GM12878 (cell line): ENCODE measurements around the gene CDON. TPM values are rescaled to one million over a fixed set of nuclear protein-coding genes. Genes with fewer than 3 reads are reported as not detected.

Source experiments
- ATAC-seq: fragments of 200-7000 bp; cut with Tn5 transposase; 3 replicates; pipeline ENCODE4 v1.9.1; 2020; ENCODE audit warnings: mild to moderate bottlenecking, moderate library complexity
- BruUV-seq: library from RNA; stranded (reverse); fragments of 400-500 nt; replicated peaks from 2 replicates; lab custom pipeline; 2021; lab: Mats Ljungman, UMichigan
- CTCF ChIA-PET: fragments of 300-600 bp; sonication (Branson Sonifier 250); formaldehyde crosslinking; extraction: SDS; loops from one replicate; lab custom pipeline; 2021; ENCODE audit warnings: inconsistent platforms; lab: Yijun Ruan, JAX
- POLR2A ChIA-PET: fragments of 350-600 bp; formaldehyde crosslinking; extraction: SDS; loops from one replicate; lab custom pipeline; 2021; ENCODE audit warnings: inconsistent platforms; lab: Charles Lee
- RAD21 ChIA-PET: fragments of 300-600 bp; sonication (Branson Sonifier 250); formaldehyde crosslinking; loops from one replicate; lab custom pipeline; 2023; ENCODE audit warnings: antibody characterized with exemption; ENCODE audit not compliant: unreplicated experiment; lab: Charles Lee
- SMC1A ChIA-PET: fragments of 300-600 bp; sonication (Branson Sonifier 250); formaldehyde crosslinking; loops from one replicate; lab custom pipeline; 2023; ENCODE audit not compliant: unreplicated experiment, uncharacterized antibody; lab: Charles Lee
- DNase-seq: peaks from one replicate; pipeline ENCODE4 v3.0.0-alpha.2; 2011; ENCODE audit warnings: low read depth, low spot score
- FAIRE-seq: peaks from 3 replicates; lab custom pipeline; 2011; peaks lifted over from hg19 to GRCh38; lab: Jason Lieb, UNC
- H2AFZ ChIP-seq: 2 replicates; pipeline ENCODE4 v1.6.0; 2011; ENCODE audit warnings: low read depth, low read length, control low read depth; ENCODE audit not compliant: control insufficient read depth
- H3K27ac ChIP-seq: 2 replicates; pipeline ENCODE4 v1.5.1; 2011; ENCODE audit warnings: control low read depth; ENCODE audit not compliant: control insufficient read depth, insufficient read depth
- H3K27me3 ChIP-seq, 2 experiments: replicated peaks in 1 of 2; 2 replicates each; pipeline versions ENCODE4 v1.6.0 to v1.6.1; 2011; ENCODE audit warnings: low read length in 1 of 2; ENCODE audit not compliant: control insufficient read depth in 2 of 2, insufficient read depth in 2 of 2
- H3K36me3 ChIP-seq, 2 experiments: 2 replicates each; pipeline ENCODE4 v1.5.1; 2011; ENCODE audit warnings: low read length in 1 of 2; ENCODE audit not compliant: control insufficient read depth in 2 of 2, insufficient read depth in 2 of 2
- H3K4me1 ChIP-seq: 2 replicates; pipeline ENCODE4 v1.6.1; 2011; ENCODE audit warnings: mild to moderate bottlenecking, low read length, moderate library complexity, mixed read lengths; ENCODE audit not compliant: control insufficient read depth, insufficient read depth
- H3K4me2 ChIP-seq: 2 replicates; pipeline ENCODE4 v1.6.0; 2011; ENCODE audit warnings: control low read depth; ENCODE audit not compliant: control insufficient read depth, insufficient read depth
- H3K4me3 ChIP-seq: fragments of 200-600 bp; sonication (generic); 2 replicates; pipeline ENCODE4 v1.5.1; 2016
- H3K79me2 ChIP-seq: 2 replicates; pipeline ENCODE4 v1.6.0; 2011; ENCODE audit warnings: low read length; ENCODE audit not compliant: control insufficient read depth, insufficient read depth
- H3K9ac ChIP-seq: 2 replicates; pipeline ENCODE4 v1.8.0; 2011; ENCODE audit warnings: low read length, control low read depth, mixed read lengths; ENCODE audit not compliant: control insufficient read depth, insufficient read depth
- H3K9me3 ChIP-seq: replicated peaks from 3 replicates; pipeline ENCODE4 v1.5.1; 2011; ENCODE audit warnings: mild to moderate bottlenecking, low read length; ENCODE audit not compliant: control insufficient read depth, insufficient read depth
- H4K20me1 ChIP-seq: 2 replicates; pipeline ENCODE4 v1.6.0; 2011; ENCODE audit not compliant: control insufficient read depth, insufficient read depth
- ATF3 ChIP-seq: IDR thresholded peaks from 2 replicates; pipeline ENCODE4 v1.6.1; 2011; ENCODE audit warnings: low read depth, mild to moderate bottlenecking, low read length, moderate library complexity, borderline replicate concordance; ENCODE audit errors: extremely low read depth
- ATF7 ChIP-seq: fragments of 450-650 bp; IDR thresholded peaks from 2 replicates; pipeline ENCODE4 v1.6.1; 2016; ENCODE audit warnings: low read depth, mild to moderate bottlenecking
- BRCA1 ChIP-seq: IDR thresholded peaks from 2 replicates; pipeline ENCODE4 v1.6.1; 2011; ENCODE audit warnings: low read depth, low read length, improper control_type of control experiment
- CBX5 ChIP-seq: sonication (generic); IDR thresholded peaks from 2 replicates; pipeline ENCODE4 v1.6.1; 2016; ENCODE audit warnings: low read depth, moderate library complexity, mild to moderate bottlenecking, inconsistent platforms
- CHD1 ChIP-seq: IDR thresholded peaks from 2 replicates; pipeline ENCODE4 v1.6.1; 2012; ENCODE audit warnings: low read depth, low read length, improper control_type of control experiment
- EZH2 ChIP-seq: IDR thresholded peaks from 2 replicates; pipeline ENCODE4 v1.6.1; 2012; ENCODE audit warnings: low read depth, mild to moderate bottlenecking, control low read depth, inconsistent platforms, low read length, borderline replicate concordance; ENCODE audit not compliant: control insufficient read depth
- HDAC6 ChIP-seq: fragments of 200-600 bp; sonication (generic); IDR thresholded peaks from one replicate; pipeline ENCODE4 v1.8.0; 2017; ENCODE audit warnings: antibody characterized with exemption; ENCODE audit not compliant: unreplicated experiment
- LARP7 ChIP-seq: fragments of 450-650 bp; IDR thresholded peaks from 2 replicates; pipeline ENCODE4 v1.6.1; 2017; ENCODE audit warnings: mild to moderate bottlenecking
- MTA2 ChIP-seq: fragments of 450-650 bp; IDR thresholded peaks from 2 replicates; pipeline ENCODE4 v1.6.1; 2016; ENCODE audit warnings: low read depth, mild to moderate bottlenecking, moderate library complexity
- NBN ChIP-seq: fragments of 450-650 bp; IDR thresholded peaks from 2 replicates; pipeline ENCODE4 v1.6.1; 2016
- RCOR1 ChIP-seq: conservative IDR thresholded peaks from 2 replicates; pipeline ENCODE4 v1.6.1; 2012; ENCODE audit warnings: low read depth, low read length, improper control_type of control experiment
- SMARCA5 ChIP-seq: fragments of 450-650 bp; IDR thresholded peaks from 2 replicates; pipeline ENCODE4 v1.6.1; 2017; ENCODE audit warnings: mild to moderate bottlenecking
- SREBF1 ChIP-seq: IDR thresholded peaks from 2 replicates; pipeline ENCODE4 v1.6.1; 2012; ENCODE audit warnings: mild to moderate bottlenecking, low read length
- SRF ChIP-seq, 2 experiments: IDR thresholded peaks; 2 replicates each; pipeline ENCODE4 v1.6.1; 2011; ENCODE audit warnings: low read depth in 2 of 2, low read length in 2 of 2, mild to moderate bottlenecking in 1 of 2, moderate library complexity in 1 of 2
- SUZ12 ChIP-seq: fragments of 200-600 bp; sonication (generic); IDR thresholded peaks from one replicate; pipeline ENCODE4 v1.6.1; 2018; ENCODE audit warnings: antibody characterized with exemption, mild to moderate bottlenecking; ENCODE audit not compliant: unreplicated experiment
- TCF7 ChIP-seq: IDR thresholded peaks from 2 replicates; pipeline ENCODE4 v1.6.1; 2014; ENCODE audit warnings: antibody characterized with exemption, borderline replicate concordance
- WRNIP1 ChIP-seq: IDR thresholded peaks from 2 replicates; pipeline ENCODE4 v1.6.1; 2011; ENCODE audit warnings: low read depth, low read length, improper control_type of control experiment, borderline replicate concordance
- YBX1 ChIP-seq: fragments of 450-650 bp; IDR thresholded peaks from 2 replicates; pipeline ENCODE4 v1.6.1; 2016; ENCODE audit warnings: antibody characterized with exemption
- WGBS: methylation state at CpG from one replicate; pipeline ENCODE4 v1.1.6; 2016; ENCODE audit warnings: low lambda C conversion rate; ENCODE audit not compliant: insufficient replicate concordance, insufficient coverage; ENCODE audit errors: missing lambda C conversion rate; 5-methylcytosine and 5-hydroxymethylcytosine counted together
- in situ Hi-C: fragments of 300-500 bp; cut with MboI; formaldehyde crosslinking; loops from 9 replicates; pipeline ENCODE4 v1.14.3; 2018; ENCODE audit warnings: mixed read lengths
- intact Hi-C: fragments of 100-400 bp; cut with micrococcal nuclease; formaldehyde crosslinking; loops from one replicate; pipeline ENCODE4 v1.14.2; 2022; ENCODE audit not compliant: unreplicated experiment
- polyA plus RNA-seq, 11 experiments: library from polyadenylated mRNA; depleted of rRNA in 4 of 11; unstranded in 6 of 11; stranded (reverse) in 5 of 11; fragments of >200 nt; fragmentation: Nextera tagmentation in 4 of 11; fragmentation: Illumina TruSeq in 1 of 11; extraction: Ambion mirVana in 4 of 11; extraction: Trizol in 1 of 11; gene quantifications; 1 replicate in 1 of 11; 2 replicates in 10 of 11; pipeline versions ENCODE4 v1.2.1 to v1.2.3, GENCODE V29; 2011 to 2016; ENCODE audit warnings: inconsistent platforms in 2 of 11, missing spikeins in 2 of 11, low read depth in 1 of 11
- total RNA-seq, 4 experiments: library from RNA; depleted of rRNA in 3 of 4; stranded (reverse); fragments of >200 nt in 3 of 4; fragmentation: Illumina TruSeq in 1 of 4; extraction: Trizol in 1 of 4; gene quantifications; 2 replicates each; pipeline versions ENCODE4 v1.2.1 to v1.2.3, GENCODE V29; 2013 to 2021
- TF ChIP-seq, protein P1 (sequence below): fragments of 450-650 bp; IDR thresholded peaks from 2 replicates; pipeline ENCODE4 v1.6.1; 2016; ENCODE audit warnings: mild to moderate bottlenecking, moderate library complexity, borderline replicate concordance

The CDON gene
- total and polyA plus RNA-seq, 10 of the 15 experiments (the other 5 are each of a cell fraction or from before 2014, with no cell fraction given), result 0.07 to 4.2 (median 0.36) TPM

DNA sequence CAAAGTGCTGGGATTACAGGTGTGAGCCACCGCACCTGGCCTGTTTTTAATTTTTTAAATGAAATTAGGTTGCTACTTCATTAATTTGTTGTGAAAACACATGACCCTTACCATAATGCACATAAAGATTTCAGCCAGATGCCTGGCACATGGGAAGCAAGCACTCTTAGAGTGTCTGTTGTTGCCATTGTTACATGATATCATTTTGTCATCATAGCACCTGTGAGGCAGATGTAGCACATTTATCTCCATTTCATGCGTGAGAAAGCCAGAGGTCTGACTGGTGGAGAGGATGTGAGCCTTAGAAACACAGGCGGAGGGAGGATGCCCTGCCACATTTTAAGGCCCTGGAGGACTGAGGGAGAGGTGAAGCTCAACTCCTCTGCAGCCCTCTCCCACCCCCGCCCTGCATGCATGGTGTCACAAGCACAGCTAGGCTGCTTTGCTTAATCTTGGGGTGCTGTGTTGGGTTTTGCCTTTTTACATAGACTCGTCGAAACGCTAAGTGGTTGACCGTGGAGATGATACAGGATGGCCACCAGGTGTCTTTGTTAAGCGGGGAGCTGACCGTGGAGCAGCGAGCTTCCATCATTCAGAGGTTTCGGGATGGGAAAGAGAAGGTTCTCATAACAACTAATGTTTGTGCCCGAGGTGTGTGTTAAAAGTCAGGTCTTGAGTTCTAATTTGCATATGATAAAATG, 144.4 kb downstream of the CDON start:
- H4K20me1 ChIP-seq, result no peaks in the 10 kb centered on the region
- ATAC-seq (no peak), FAIRE-seq (no peak), DNase-seq (no peak)
- H3K79me2 ChIP-seq, result no peaks in the 10 kb centered on the region
- CTCF ChIA-PET, result interaction anchor here (0.6 to 1.6 kb wide), 2 partner anchors 239 to 272 kb away, joined by 3 to 4 read pairs; no protein-coding TSS in a partner anchor
- intact Hi-C loops, result loop anchor here (5.0 kb wide), 1 partner anchor 339 kb away; no protein-coding TSS in a partner anchor
- no peaks in the 10 kb centered on the region for H3K9me3 ChIP-seq
- no peak overlapping the region for H3K4me2 ChIP-seq
- H3K4me1 ChIP-seq, result no peaks in the 10 kb centered on the region
- TF ChIP-seq SREBF1 (no peak), EZH2 (no peak), LARP7 (no peak), ATF3 (no peak), HDAC6 (no peak), CBX5 (no peak), YBX1 (no peak), MTA2 (no peak), CHD1 (no peak), BRCA1 (no peak), SRF (IDR thresholded peaks at IDR 0.05; ENCODE audit: low read depth in 2 of 2, low read length in 2 of 2) (no peak), WRNIP1 (no peak), SMARCA5 (no peak), NBN (no peak), RCOR1 (no peak), SUZ12 (no peak), ATF7 (no peak), TCF7 (no peak)
- TF ChIP-seq, protein P1, sequence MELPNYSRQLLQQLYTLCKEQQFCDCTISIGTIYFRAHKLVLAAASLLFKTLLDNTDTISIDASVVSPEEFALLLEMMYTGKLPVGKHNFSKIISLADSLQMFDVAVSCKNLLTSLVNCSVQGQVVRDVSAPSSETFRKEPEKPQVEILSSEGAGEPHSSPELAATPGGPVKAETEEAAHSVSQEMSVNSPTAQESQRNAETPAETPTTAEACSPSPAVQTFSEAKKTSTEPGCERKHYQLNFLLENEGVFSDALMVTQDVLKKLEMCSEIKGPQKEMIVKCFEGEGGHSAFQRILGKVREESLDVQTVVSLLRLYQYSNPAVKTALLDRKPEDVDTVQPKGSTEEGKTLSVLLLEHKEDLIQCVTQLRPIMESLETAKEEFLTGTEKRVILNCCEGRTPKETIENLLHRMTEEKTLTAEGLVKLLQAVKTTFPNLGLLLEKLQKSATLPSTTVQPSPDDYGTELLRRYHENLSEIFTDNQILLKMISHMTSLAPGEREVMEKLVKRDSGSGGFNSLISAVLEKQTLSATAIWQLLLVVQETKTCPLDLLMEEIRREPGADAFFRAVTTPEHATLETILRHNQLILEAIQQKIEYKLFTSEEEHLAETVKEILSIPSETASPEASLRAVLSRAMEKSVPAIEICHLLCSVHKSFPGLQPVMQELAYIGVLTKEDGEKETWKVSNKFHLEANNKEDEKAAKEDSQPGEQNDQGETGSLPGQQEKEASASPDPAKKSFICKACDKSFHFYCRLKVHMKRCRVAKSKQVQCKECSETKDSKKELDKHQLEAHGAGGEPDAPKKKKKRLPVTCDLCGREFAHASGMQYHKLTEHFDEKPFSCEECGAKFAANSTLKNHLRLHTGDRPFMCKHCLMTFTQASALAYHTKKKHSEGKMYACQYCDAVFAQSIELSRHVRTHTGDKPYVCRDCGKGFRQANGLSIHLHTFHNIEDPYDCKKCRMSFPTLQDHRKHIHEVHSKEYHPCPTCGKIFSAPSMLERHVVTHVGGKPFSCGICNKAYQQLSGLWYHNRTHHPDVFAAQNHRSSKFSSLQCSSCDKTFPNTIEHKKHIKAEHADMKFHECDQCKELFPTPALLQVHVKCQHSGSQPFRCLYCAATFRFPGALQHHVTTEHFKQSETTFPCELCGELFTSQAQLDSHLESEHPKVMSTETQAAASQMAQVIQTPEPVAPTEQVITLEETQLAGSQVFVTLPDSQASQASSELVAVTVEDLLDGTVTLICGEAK, result no peak
- H3K27me3 ChIP-seq, result peaks cover 3 to 4% of the 10 kb centered on the region in 2 experiments; a peak in 2 of 4 replicates
- SMC1A ChIA-PET, result interaction anchor here (1.7 to 2.2 kb wide), 2 partner anchors 10 to 275 kb away, joined by 3 to 7 read pairs; no protein-coding TSS in a partner anchor
- no peak overlapping the region for H3K27ac ChIP-seq
- no peak overlapping the region for H3K4me3 ChIP-seq
- H3K36me3 ChIP-seq, result no peaks in the 10 kb centered on the region
- no peak overlapping the region for H2AFZ ChIP-seq
- in situ Hi-C loops, result no loop called here
- BruUV-seq, result no TSS peak
- RAD21 ChIA-PET, result no interaction called here
- WGBS, result 68% methylated on average over 13 of the region's 13 CpGs
- POLR2A ChIA-PET, result interaction anchor here (0.5 kb wide), 1 partner anchor 19 kb away, joined by 4 read pairs; no protein-coding TSS in a partner anchor
- H3K9ac ChIP-seq, result no peak overlapping the region
